NCI-H748 (cell line): ENCODE results near the gene RPEL1.
A peak's percentile ranks its signal among the peaks of the same experiment; 100 is the strongest.
"Not testable (repeated sequence)": the region's sequence is repeated elsewhere in the genome, so short reads cannot be mapped to it uniquely, and the experiment has no call there.

Experiments used
- DNase-seq: peaks from one replicate; lab custom pipeline; 2025; ENCODE audit not compliant: unreplicated experiment; lab: John Stamatoyannopoulos, UW

Gene RPEL1

GRCh38 chr10:103232772-103233488 is 12.8 kb upstream of the RPEL1 start:
- no peak for DNase-seq

- no peak for DNase-seq
Measured at GRCh38 chr10:103235775-103236174, 9.9 kb upstream of the RPEL1 start.

GRCh38 chr10:103238506-103239252 is 7.0 kb upstream of the RPEL1 start:
- no peak for DNase-seq

GRCh38 chr10:103241262-103242011 is 4.2 kb upstream of the RPEL1 start:
- peak; percentile 16 for DNase-seq

- peak; percentile 58 for DNase-seq
Measured at GRCh38 chr10:103244666-103245271, 918 bp upstream of the RPEL1 start.

- no peak for DNase-seq
Measured at GRCh38 chr10:103246324-103246723, 637 bp downstream of the RPEL1 start.

- DNase-seq = no peak
Measured at GRCh38 chr10:103254113-103254512, 8.4 kb downstream of the RPEL1 start.

- no peak for DNase-seq
Measured at GRCh38 chr10:103254538-103255325, 9.0 kb downstream of the RPEL1 start.

GRCh38 chr10:103256613-103257012 is 10.9 kb downstream of the RPEL1 start:
- no peak for DNase-seq

- DNase-seq = no peak
Measured at GRCh38 chr10:103257812-103258211, 12.1 kb downstream of the RPEL1 start.

- not testable (repeated sequence) for DNase-seq
Measured at GRCh38 chr10:103258928-103259327, 13.2 kb downstream of the RPEL1 start.

- no peak for DNase-seq
Measured at GRCh38 chr10:103259989-103260388, 14.3 kb downstream of the RPEL1 start.

- no peak for DNase-seq
Measured at GRCh38 chr10:103262229-103262628, 16.5 kb downstream of the RPEL1 start.

GRCh38 chr10:103265717-103266329 is 20.1 kb downstream of the RPEL1 start:
- DNase-seq = no peak

- no peak for DNase-seq
Measured at GRCh38 chr10:103273041-103273441, 27.4 kb downstream of the RPEL1 start.

- no peak for DNase-seq
Measured at GRCh38 chr10:103276251-103276895, 30.7 kb downstream of the RPEL1 start.

- DNase-seq = peak; percentile 86
Measured at GRCh38 chr10:103276896-103277712, 31.4 kb downstream of the RPEL1 start, which contains the start of gene INA. INA (plus strand) TSS chr10:103277138; CDS start chr10:103277212, 74 bp downstream.

- peak; percentile 50 for DNase-seq
Measured at GRCh38 chr10:103277713-103278536, 32.2 kb downstream of the RPEL1 start.
